Endometrial microvascular endothelial cells (primary cell): ENCODE results near the gene CHMP4A. TPM values are rescaled to one million over a fixed set of nuclear protein-coding genes. Genes with fewer than 3 reads are reported as not detected.

ENCODE experiments used
- in situ Hi-C: cut with HindIII; loops from 2 replicates; pipeline ENCODE4 v1.10.0; 2017; ENCODE audit warnings: low sequenced_read_pairs, low pct_unique_long_range_greater_than_20kb; ENCODE audit errors: inconsistent ontology term
- total RNA-seq: library from RNA; depleted of rRNA; stranded (reverse); fragments of >200 nt; gene quantifications from one replicate; pipeline ENCODE4 v1.2.3, GENCODE V29; 2015; ENCODE audit errors: inconsistent ontology term

The CHMP4A gene
- total RNA-seq, 1 donor from 2014 or later = 30.0 TPM

- in situ Hi-C loops = loop anchor here (10.0 kb wide), 1 partner anchor 90 kb away; the partner anchor contains the start of genes DHRS1 and NOP9
Measured at GRCh38 chr14:24204163-24205146, 8.8 kb downstream of the CHMP4A start.

- in situ Hi-C loops = loop anchor here (10.0 kb wide), 1 partner anchor 91 kb away; the partner anchor contains the start of genes DHRS1 and NOP9
Measured at GRCh38 chr14:24203249-24203886, 9.9 kb downstream of the CHMP4A start.

- in situ Hi-C loops = loop anchor here (10.0 kb wide), 1 partner anchor 92 kb away; the partner anchor contains the start of genes DHRS1 and NOP9
Measured at GRCh38 chr14:24202538-24202937, 10.8 kb downstream of the CHMP4A start.

- in situ Hi-C loops = no loop called here
Measured at GRCh38 chr14:24198814-24199524, 14.3 kb downstream of the CHMP4A start.

- in situ Hi-C loops = no loop called here
Measured at GRCh38 chr14:24197056-24197450, 16.2 kb downstream of the CHMP4A start.

GRCh38 chr14:24196071-24197055 lies 16.9 kb downstream of the CHMP4A start:
- in situ Hi-C loops = no loop called here

GRCh38 chr14:24195186-24196070 lies 17.9 kb downstream of the CHMP4A start, which contains the start of gene TM9SF1:
Gene TM9SF1 (minus strand): TSS chr14:24195441. CDS start chr14:24195019, 422 bp downstream.
- in situ Hi-C loops = no loop called here

GRCh38 chr14:24194873-24195185 lies 18.5 kb downstream of the CHMP4A start:
- in situ Hi-C loops = no loop called here

GRCh38 chr14:24194186-24194872 lies 19.0 kb downstream of the CHMP4A start:
- in situ Hi-C loops = no loop called here

- in situ Hi-C loops = no loop called here
Measured at GRCh38 chr14:24192933-24193332, 20.4 kb downstream of the CHMP4A start.

GRCh38 chr14:24190416-24190815 lies 22.9 kb downstream of the CHMP4A start:
- in situ Hi-C loops = no loop called here

GRCh38 chr14:24189460-24189859 lies 23.8 kb downstream of the CHMP4A start:
- in situ Hi-C loops = no loop called here

GRCh38 chr14:24189059-24189375 lies 24.3 kb downstream of the CHMP4A start:
- in situ Hi-C loops = no loop called here

GRCh38 chr14:24188251-24189058 lies 24.8 kb downstream of the CHMP4A start, which contains the start of gene IPO4:
Gene IPO4 (minus strand): TSS chr14:24188816. CDS start chr14:24188787, 29 bp downstream.
- in situ Hi-C loops = no loop called here

- in situ Hi-C loops = no loop called here
Measured at GRCh38 chr14:24187539-24187915, 25.8 kb downstream of the CHMP4A start.
